ENCODE data around the gene FKBP1B.
A peak's percentile ranks its signal among the peaks of the same experiment; 100 is the strongest.
"Not testable (repeated sequence)": the region's sequence is repeated elsewhere in the genome, so short reads cannot be mapped to it uniquely, and the experiment has no call there.

The FKBP1B gene

GRCh38 chr2:24093270-24093669, 43.7 kb downstream of the FKBP1B start:
- not testable (repeated sequence) for H3K4ac ChIP-seq (ENCODE audit: low read depth, low read length); H2BK5ac ChIP-seq (ENCODE audit: low read length); H3K79me2 ChIP-seq (ENCODE audit: control insufficient read depth, insufficient read depth, low read length); H3K27ac ChIP-seq (ENCODE audit: low read depth, low read length); H4K8ac ChIP-seq (ENCODE audit: low read depth, low read length); H2BK15ac ChIP-seq (replicated peaks; ENCODE audit: low read depth); H2BK120ac ChIP-seq (ENCODE audit: low read depth, low read length); H3K27me3 ChIP-seq (ENCODE audit: insufficient read depth, low read length, poor library complexity); H4K5ac ChIP-seq (ENCODE audit: low read length); H3K4me3 ChIP-seq (ENCODE audit: low read length); H2AK5ac ChIP-seq (ENCODE audit: low read length); H3K23ac ChIP-seq (ENCODE audit: low read length); DNase-seq; H3K4me1 ChIP-seq (ENCODE audit: control insufficient read depth, low read depth, low read length); H3K56ac ChIP-seq (ENCODE audit: low read length); H3K36me3 ChIP-seq (ENCODE audit: control insufficient read depth, insufficient read depth, low read length); H3K79me1 ChIP-seq (ENCODE audit: low read length); H3K9ac ChIP-seq (ENCODE audit: low read length); H3K18ac ChIP-seq (ENCODE audit: low read length); H3K4me2 ChIP-seq (ENCODE audit: low read length)
- WGBS (ENCODE audit: extremely low coverage, insufficient coverage, low lambda C conversion rate): no CpG with 5 or more reads among the region's 5 CpGs

GRCh38 chr2:24095171-24095677, 45.7 kb downstream of the FKBP1B start:
- H3K4ac ChIP-seq (ENCODE audit: low read depth, low read length); H2AK5ac ChIP-seq (ENCODE audit: low read length); H2BK15ac ChIP-seq (replicated peaks; ENCODE audit: low read depth); H4K5ac ChIP-seq (ENCODE audit: low read length); H3K36me3 ChIP-seq (ENCODE audit: control insufficient read depth, insufficient read depth, low read length); H3K4me2 ChIP-seq (ENCODE audit: low read length); H3K27ac ChIP-seq (ENCODE audit: low read depth, low read length); H4K8ac ChIP-seq (ENCODE audit: low read depth, low read length); H3K18ac ChIP-seq (ENCODE audit: low read length); H3K56ac ChIP-seq (ENCODE audit: low read length); H3K9ac ChIP-seq (ENCODE audit: low read length); H3K23ac ChIP-seq (ENCODE audit: low read length); H2BK5ac ChIP-seq (ENCODE audit: low read length); H3K27me3 ChIP-seq (ENCODE audit: insufficient read depth, low read length, poor library complexity); H3K4me3 ChIP-seq (ENCODE audit: low read length); H3K4me1 ChIP-seq (ENCODE audit: control insufficient read depth, low read depth, low read length); H3K79me1 ChIP-seq (ENCODE audit: low read length); H2BK120ac ChIP-seq (ENCODE audit: low read depth, low read length); H3K79me2 ChIP-seq (ENCODE audit: control insufficient read depth, insufficient read depth, low read length): not testable (repeated sequence)
- no CpG with 5 or more reads among the region's 17 CpGs for WGBS (ENCODE audit: extremely low coverage, insufficient coverage, low lambda C conversion rate)
- DNase-seq: peak; percentile 32

DNA sequence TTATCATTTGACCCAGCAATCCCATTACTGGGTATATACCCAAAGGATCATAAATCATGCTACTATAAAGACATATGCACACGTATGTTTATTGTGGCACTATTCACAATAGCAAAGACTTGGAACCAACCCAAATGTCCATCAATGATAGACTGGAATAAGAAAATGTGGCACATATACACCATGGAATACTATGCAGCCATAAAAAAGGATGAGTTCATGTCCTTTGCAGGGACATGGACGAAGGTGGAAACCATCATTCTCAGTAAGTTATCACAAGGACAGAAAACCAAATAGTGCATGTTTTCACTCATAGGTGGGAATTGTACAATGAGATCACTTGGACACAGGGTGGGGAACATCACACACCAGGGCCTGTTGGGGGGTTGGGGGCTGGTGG, 51.2 kb downstream of the FKBP1B start:
- not testable (repeated sequence) for H3K9ac ChIP-seq (ENCODE audit: low read length); H3K27me3 ChIP-seq (ENCODE audit: insufficient read depth, low read length, poor library complexity)
- no CpG with 5 or more reads among the region's 2 CpGs for WGBS (ENCODE audit: extremely low coverage, insufficient coverage, low lambda C conversion rate)

DNA sequence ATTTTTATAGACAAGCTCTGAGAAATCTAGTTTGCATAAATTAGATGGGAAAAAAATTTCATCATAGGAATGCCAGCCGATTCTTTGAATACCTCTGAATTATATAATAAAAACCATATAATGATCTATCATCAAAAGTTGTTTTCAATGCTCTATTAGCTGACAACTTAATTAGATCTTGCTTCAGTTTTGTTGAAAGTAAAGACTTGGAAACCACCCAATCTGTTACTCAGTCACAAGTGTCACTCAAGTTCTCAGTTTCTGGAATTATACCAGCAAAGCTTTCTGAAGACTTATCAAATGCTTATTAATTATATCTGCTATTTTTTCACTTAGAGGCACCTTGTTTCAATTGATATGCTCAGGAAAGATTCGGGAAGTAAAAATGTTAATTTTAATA, 52.5 kb downstream of the FKBP1B start:
- Histone ChIP-seq H3K4me1 (ENCODE audit: control insufficient read depth, low read depth, low read length) (no peaks in the 10 kb centered on the region), H3K36me3 (ENCODE audit: control insufficient read depth, insufficient read depth, low read length) (no peaks in the 10 kb centered on the region), H4K8ac (ENCODE audit: low read depth, low read length) (no peak overlapping the region), H3K27me3 (ENCODE audit: insufficient read depth, low read length, poor library complexity) (no peaks in the 10 kb centered on the region), H2BK5ac (ENCODE audit: low read length) (no peak overlapping the region), H2AK5ac (ENCODE audit: low read length) (no peak overlapping the region), H3K4me2 (ENCODE audit: low read length) (no peak overlapping the region), H3K9ac (ENCODE audit: low read length) (no peak overlapping the region), H3K79me1 (ENCODE audit: low read length) (no peaks in the 10 kb centered on the region), H3K23ac (ENCODE audit: low read length) (no peak overlapping the region), H4K5ac (ENCODE audit: low read length) (no peak overlapping the region), H3K27ac (ENCODE audit: low read depth, low read length) (no peak overlapping the region), H2BK15ac (replicated peaks; ENCODE audit: low read depth) (no peak overlapping the region), H3K4ac (ENCODE audit: low read depth, low read length) (no peak overlapping the region), H3K79me2 (ENCODE audit: control insufficient read depth, insufficient read depth, low read length) (no peaks in the 10 kb centered on the region), H2BK120ac (ENCODE audit: low read depth, low read length) (no peak overlapping the region), H3K18ac (ENCODE audit: low read length) (no peak overlapping the region), H3K56ac (ENCODE audit: low read length) (no peak overlapping the region), H3K4me3 (ENCODE audit: low read length) (no peak overlapping the region)
- no peak for DNase-seq
- no CpG with 5 or more reads among the region's 2 CpGs for WGBS (ENCODE audit: extremely low coverage, insufficient coverage, low lambda C conversion rate)

More for the DNA sequence above, 51.2 kb downstream of the FKBP1B start:
- not testable (repeated sequence) for H2BK120ac ChIP-seq (ENCODE audit: low read depth, low read length); H2BK5ac ChIP-seq (ENCODE audit: low read length); H3K4ac ChIP-seq (ENCODE audit: low read depth, low read length); H3K36me3 ChIP-seq (ENCODE audit: control insufficient read depth, insufficient read depth, low read length); H3K4me3 ChIP-seq (ENCODE audit: low read length); H4K5ac ChIP-seq (ENCODE audit: low read length); DNase-seq; H3K56ac ChIP-seq (ENCODE audit: low read length); H3K79me1 ChIP-seq (ENCODE audit: low read length); H3K4me2 ChIP-seq (ENCODE audit: low read length); H3K18ac ChIP-seq (ENCODE audit: low read length); H3K27ac ChIP-seq (ENCODE audit: low read depth, low read length); H2AK5ac ChIP-seq (ENCODE audit: low read length); H3K79me2 ChIP-seq (ENCODE audit: control insufficient read depth, insufficient read depth, low read length); H3K23ac ChIP-seq (ENCODE audit: low read length); H3K4me1 ChIP-seq (ENCODE audit: control insufficient read depth, low read depth, low read length); H2BK15ac ChIP-seq (replicated peaks; ENCODE audit: low read depth); H4K8ac ChIP-seq (ENCODE audit: low read depth, low read length)

DNA sequence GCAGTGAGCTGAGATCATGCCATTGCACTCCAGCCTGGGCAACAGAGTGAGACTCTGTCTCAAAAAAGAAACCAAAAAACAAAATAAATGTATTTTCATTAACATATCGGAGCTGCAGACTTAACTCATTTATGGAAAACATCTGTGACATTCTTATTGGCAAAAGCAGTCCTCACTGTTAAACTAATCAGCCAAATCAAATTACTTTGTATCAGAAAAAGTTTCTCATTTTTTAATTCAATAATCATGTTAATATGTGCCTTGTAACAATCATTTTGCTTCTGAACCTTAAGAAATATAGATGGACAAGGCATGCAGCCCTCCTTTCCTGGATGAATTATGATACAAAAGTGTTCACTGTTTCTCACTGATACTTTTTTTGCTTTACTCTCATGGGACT, 53.1 kb downstream of the FKBP1B start:
- no peaks in the 10 kb centered on the region for H3K36me3 ChIP-seq (ENCODE audit: control insufficient read depth, insufficient read depth, low read length)
- H3K18ac ChIP-seq (ENCODE audit: low read length): no peak overlapping the region
- no peak overlapping the region for H4K5ac ChIP-seq (ENCODE audit: low read length)
- no peak overlapping the region for H4K8ac ChIP-seq (ENCODE audit: low read depth, low read length)
- H3K4me2 ChIP-seq (ENCODE audit: low read length): no peak overlapping the region
- H3K4ac ChIP-seq (ENCODE audit: low read depth, low read length): no peak overlapping the region
- WGBS (ENCODE audit: extremely low coverage, insufficient coverage, low lambda C conversion rate): no CpG with 5 or more reads among the region's 1 CpG
- no peak overlapping the region for H2AK5ac ChIP-seq (ENCODE audit: low read length)
- no peak overlapping the region for H3K23ac ChIP-seq (ENCODE audit: low read length)
- H3K79me2 ChIP-seq (ENCODE audit: control insufficient read depth, insufficient read depth, low read length): no peaks in the 10 kb centered on the region
- no peak overlapping the region for H3K27ac ChIP-seq (ENCODE audit: low read depth, low read length)
- no peak overlapping the region for H2BK5ac ChIP-seq (ENCODE audit: low read length)
- H3K4me1 ChIP-seq (ENCODE audit: control insufficient read depth, low read depth, low read length): no peaks in the 10 kb centered on the region
- no peak overlapping the region for H3K56ac ChIP-seq (ENCODE audit: low read length)
- no peak for DNase-seq
- no peak overlapping the region for H2BK120ac ChIP-seq (ENCODE audit: low read depth, low read length)
- no peak overlapping the region for H3K4me3 ChIP-seq (ENCODE audit: low read length)
- no peak overlapping the region for H3K9ac ChIP-seq (ENCODE audit: low read length)
- no peaks in the 10 kb centered on the region for H3K27me3 ChIP-seq (ENCODE audit: insufficient read depth, low read length, poor library complexity)
- no peaks in the 10 kb centered on the region for H3K79me1 ChIP-seq (ENCODE audit: low read length)
- H2BK15ac ChIP-seq (replicated peaks; ENCODE audit: low read depth): no peak overlapping the region

- Histone ChIP-seq H2AK5ac (ENCODE audit: low read length) (no peak overlapping the region), H3K79me1 (ENCODE audit: low read length) (no peaks in the 10 kb centered on the region), H2BK15ac (replicated peaks; ENCODE audit: low read depth) (no peak overlapping the region), H3K27me3 (ENCODE audit: insufficient read depth, low read length, poor library complexity) (no peaks in the 10 kb centered on the region), H3K4me3 (ENCODE audit: low read length) (no peak overlapping the region), H4K5ac (ENCODE audit: low read length) (no peak overlapping the region), H3K27ac (ENCODE audit: low read depth, low read length) (no peak overlapping the region), H3K4me1 (ENCODE audit: control insufficient read depth, low read depth, low read length) (no peaks in the 10 kb centered on the region), H2BK5ac (ENCODE audit: low read length) (no peak overlapping the region), H3K4ac (ENCODE audit: low read depth, low read length) (no peak overlapping the region), H3K56ac (ENCODE audit: low read length) (no peak overlapping the region), H3K18ac (ENCODE audit: low read length) (no peak overlapping the region), H3K4me2 (ENCODE audit: low read length) (no peak overlapping the region), H3K36me3 (ENCODE audit: control insufficient read depth, insufficient read depth, low read length) (no peaks in the 10 kb centered on the region), H2BK120ac (ENCODE audit: low read depth, low read length) (no peak overlapping the region), H3K9ac (ENCODE audit: low read length) (no peak overlapping the region), H4K8ac (ENCODE audit: low read depth, low read length) (no peak overlapping the region), H3K79me2 (ENCODE audit: control insufficient read depth, insufficient read depth, low read length) (no peaks in the 10 kb centered on the region), H3K23ac (ENCODE audit: low read length) (no peak overlapping the region)
- no CpG with 5 or more reads among the region's 8 CpGs for WGBS (ENCODE audit: extremely low coverage, insufficient coverage, low lambda C conversion rate)
- DNase-seq: no peak
These were observed 54.6 kb downstream of the FKBP1B start for GRCh38 chr2:24104110-24104650.
